Spleen (tissue), 11 donors: ENCODE measurements around the gene LPP. TPM values are rescaled to one million over a fixed set of nuclear protein-coding genes. Genes with fewer than 3 reads are reported as not detected.
A peak's percentile ranks its signal among the peaks of the same experiment; 100 is the strongest.

Experiments used
- DNase-seq: peaks from one replicate; pipeline ENCODE4 v3.0.0-alpha.2; 2020
- H3K27ac ChIP-seq, 8 donors: fragments of 200-600 bp; sonication (generic) in 7 of 8; 1 replicate in 4 of 8; 2 replicates in 4 of 8; pipeline versions ENCODE4 v1.5.0 to v1.8.0; 2016 to 2021; ENCODE audit warnings: inconsistent platforms in 4 of 8, mild to moderate bottlenecking in 4 of 8, moderate library complexity in 1 of 8
- H3K27me3 ChIP-seq, 7 donors: fragments of 200-600 bp; sonication (generic) in 6 of 7; replicated peaks in 1 of 7; 1 replicate in 4 of 7; 2 replicates in 3 of 7; pipeline versions ENCODE4 v1.5.0 to v1.8.0; 2016 to 2021; ENCODE audit warnings: inconsistent platforms in 3 of 7, mild to moderate bottlenecking in 1 of 7
- H3K36me3 ChIP-seq, 6 donors: fragments of 200-600 bp; sonication (generic) in 5 of 6; 1 replicate in 4 of 6; 2 replicates in 2 of 6; pipeline versions ENCODE4 v1.5.0 to v1.8.0; 2016 to 2021; ENCODE audit warnings: inconsistent platforms in 2 of 6
- H3K4me1 ChIP-seq, 6 donors: fragments of 200-600 bp; sonication (generic) in 5 of 6; 1 replicate in 3 of 6; 2 replicates in 3 of 6; pipeline versions ENCODE4 v1.5.0 to v1.8.0; 2016 to 2021; ENCODE audit warnings: inconsistent platforms in 3 of 6
- H3K4me3 ChIP-seq, 8 donors: fragments of 200-600 bp; sonication (generic) in 7 of 8; 1 replicate in 4 of 8; 2 replicates in 4 of 8; pipeline versions ENCODE4 v1.5.0 to v1.8.0; 2016 to 2021; ENCODE audit warnings: inconsistent platforms in 4 of 8, mild to moderate bottlenecking in 4 of 8, moderate library complexity in 2 of 8
- H3K9me3 ChIP-seq, 8 donors: fragments of 200-600 bp; sonication (generic) in 7 of 8; 1 replicate in 4 of 8; 2 replicates in 4 of 8; pipeline versions ENCODE4 v1.5.0 to v1.8.0; 2016 to 2021; ENCODE audit warnings: inconsistent platforms in 4 of 8
- CTCF ChIP-seq, 11 experiments: fragments of 200-600 bp in 7 of 11; fragments of 450-650 bp in 4 of 11; sonication (generic) in 4 of 11; IDR thresholded peaks in 8 of 11; conservative IDR thresholded peaks in 3 of 11; 1 replicate in 7 of 11; 2 replicates in 4 of 11; pipeline versions ENCODE4 v1.4.0 to v1.8.0; 2016 to 2021; ENCODE audit warnings: antibody characterized with exemption in 11 of 11, inconsistent platforms in 4 of 11, mild to moderate bottlenecking in 1 of 11
- POLR2A ChIP-seq, 3 donors: fragments of 450-650 bp; IDR thresholded peaks; one replicate each; pipeline ENCODE4 v1.5.1; 2017; ENCODE audit warnings: antibody characterized with exemption in 3 of 3, mild to moderate bottlenecking in 1 of 3
- POLR2AphosphoS5 ChIP-seq, 3 donors: sonication (generic); formaldehyde crosslinking; IDR thresholded peaks; one replicate each; pipeline ENCODE4 v1.5.1; 2017; ENCODE audit warnings: antibody characterized with exemption in 3 of 3
- WGBS, 5 donors: extraction: QIAGEN DNeasy Blood & Tissue Kit in 3 of 5; methylation state at CpG; one replicate each; pipeline versions ENCODE4 v1.1.5 to v1.1.7; 2013 to 2018; 5-methylcytosine and 5-hydroxymethylcytosine counted together
- intact Hi-C: fragments of 100-400 bp; cut with DNase I; formaldehyde crosslinking; loops from one replicate; pipeline ENCODE4 v1.15.0; 2023; ENCODE audit warnings: low total_unique reads
- polyA plus RNA-seq, 3 donors: library from polyadenylated mRNA; stranded (reverse); fragments of 200-250 nt; gene quantifications; one replicate each; pipeline ENCODE4 v1.2.1, GENCODE V29; 2013
- total RNA-seq, 7 donors: library from RNA; depleted of rRNA in 3 of 7; stranded (reverse); fragments of >200 nt in 3 of 7; fragmentation: NEBNext Ultra II Directional in 4 of 7; extraction: Animal tissue kit (Norgen Biotek cat#: 25700) in 4 of 7; gene quantifications; one replicate each; pipeline versions ENCODE4 v1.1.0 to v1.2.1, GENCODE V29; 2016 to 2021
- donor health status: healthy with polysubstance abuse.
- donor health status: DM: no; HTN: no; CAD: no; lungs with moderate emphysema.
- donor health status: DM: no; HTN: no; CAD: no.
- donor health status: Bipolar disorder and iron deficiency.
- donor health status: healthy.
- donor health status: DM: no; HTN: no; CAD: no.
- donor health status: DM: yes; HTN: yes; CAD: no.

The LPP gene
- total and polyA plus RNA-seq, 10 donors, result 2.4 to 270 (median 156) TPM

DNA sequence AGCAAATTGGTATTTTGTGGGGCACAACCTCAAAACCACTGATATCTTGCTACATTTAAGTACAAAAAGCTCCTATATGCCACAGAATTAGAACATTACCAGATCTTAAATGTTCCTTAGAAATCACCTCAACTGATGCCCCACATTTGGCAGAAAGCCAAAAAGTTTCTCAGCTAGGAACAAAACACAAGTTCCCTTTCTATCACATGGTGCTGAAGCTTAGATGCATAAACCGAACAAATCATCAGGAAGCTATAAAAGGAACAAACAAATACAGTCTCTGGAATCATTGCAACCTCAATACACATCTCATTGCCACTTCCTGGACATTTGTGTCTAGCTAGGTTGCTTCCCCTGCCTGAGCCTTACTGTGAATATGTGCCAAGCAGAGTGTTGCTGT, 492.6 kb downstream of the LPP start:
- TF ChIP-seq POLR2AphosphoS5 (IDR thresholded peaks at IDR 0.05) (no peak), POLR2A (IDR thresholded peaks at IDR 0.05) (no peak), CTCF (IDR thresholded peaks at IDR 0.05 in 8 of 11, conservative IDR thresholded peaks at IDR 0.05 in 3 of 11) (no peak)
- peaks cover 0 to 16% (median 6%) of the 10 kb centered on the region in 6 donors for H3K4me1 ChIP-seq
- peak overlapping the region in 3 of 8 donors; percentile 17 to 47 (median 21) for H3K27ac ChIP-seq
- DNase-seq, result no peak
- WGBS, 5 donors, result 0% methylated on average over 1 of the region's 1 CpG
- intact Hi-C loops, result no loop called here
- H3K4me3 ChIP-seq, result no peak overlapping the region
- H3K36me3 ChIP-seq, result no peaks in the 10 kb centered on the region
- H3K9me3 ChIP-seq, result no peaks in the 10 kb centered on the region
- no peaks in the 10 kb centered on the region for H3K27me3 ChIP-seq

DNA sequence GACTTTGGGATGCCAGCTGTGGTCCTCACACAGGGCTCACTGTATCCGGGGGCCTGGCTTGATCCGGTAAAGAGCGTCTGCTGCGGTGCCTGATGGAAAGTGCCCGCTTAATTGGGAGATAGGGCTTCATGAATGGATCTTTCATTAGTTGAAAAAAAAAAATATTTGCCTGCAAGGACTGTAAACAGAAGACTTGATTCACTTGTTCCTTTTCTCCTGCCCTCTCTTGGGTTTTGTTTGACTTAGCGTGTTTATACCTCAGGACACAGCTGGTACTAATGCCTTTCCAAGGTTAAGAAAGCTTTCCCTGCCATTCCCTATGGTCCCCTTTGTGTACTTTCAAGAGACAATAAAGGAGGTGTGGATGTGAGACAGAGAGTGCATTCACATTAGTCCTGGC, 493.3 kb downstream of the LPP start:
- Histone ChIP-seq H3K27me3 (no peaks in the 10 kb centered on the region), H3K4me3 (no peak overlapping the region), H3K27ac (peak overlapping the region in 3 of 8 donors; percentile 17 to 47 (median 21)), H3K4me1 (peaks cover 0 to 14% (median 6%) of the 10 kb centered on the region in 6 donors), H3K9me3 (no peaks in the 10 kb centered on the region), H3K36me3 (no peaks in the 10 kb centered on the region)
- intact Hi-C loops, result no loop called here
- TF ChIP-seq CTCF (IDR thresholded peaks at IDR 0.05 in 8 of 11, conservative IDR thresholded peaks at IDR 0.05 in 3 of 11) (no peak), POLR2AphosphoS5 (IDR thresholded peaks at IDR 0.05) (no peak), POLR2A (IDR thresholded peaks at IDR 0.05) (no peak)
- WGBS, 5 donors, result 96 to 99% (median 97%) methylated on average over 6 of the region's 6 CpGs
- no peak for DNase-seq

DNA sequence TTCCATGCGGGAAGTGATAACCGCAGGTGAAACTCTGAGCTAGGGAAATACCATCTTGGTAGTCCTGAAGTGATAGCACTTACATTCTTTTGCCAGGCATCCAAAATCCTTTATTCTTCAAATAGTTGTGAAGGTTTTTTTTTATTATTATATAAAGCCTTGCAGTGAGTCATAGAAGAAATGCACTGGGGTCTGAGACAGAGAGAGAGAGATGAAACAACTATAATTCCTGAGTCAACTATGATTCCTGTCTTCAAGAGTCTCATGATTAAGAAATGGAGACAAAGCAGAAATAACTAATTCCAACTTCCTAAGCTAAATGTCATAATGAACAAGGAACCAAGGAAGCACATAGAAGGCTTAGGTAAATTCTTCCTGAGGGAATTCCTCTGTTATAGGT, 495.6 kb downstream of the LPP start:
- Histone ChIP-seq H3K27ac (no peak overlapping the region), H3K9me3 (no peaks in the 10 kb centered on the region), H3K36me3 (no peaks in the 10 kb centered on the region), H3K4me3 (no peak overlapping the region), H3K4me1 (peaks cover 0 to 14% (median 6%) of the 10 kb centered on the region in 6 donors), H3K27me3 (no peaks in the 10 kb centered on the region)
- no peak for DNase-seq
- TF ChIP-seq CTCF (IDR thresholded peaks at IDR 0.05 in 8 of 11, conservative IDR thresholded peaks at IDR 0.05 in 3 of 11) (no peak), POLR2A (IDR thresholded peaks at IDR 0.05) (no peak), POLR2AphosphoS5 (IDR thresholded peaks at IDR 0.05) (no peak)
- 93 to 100% (median 96%) methylated on average over 2 of the region's 2 CpGs for WGBS, 5 donors
- intact Hi-C loops, result no loop called here

GRCh38 chr3:188656196-188656982, 502.4 kb downstream of the LPP start:
- Histone ChIP-seq H3K9me3 (no peaks in the 10 kb centered on the region), H3K4me3 (no peak overlapping the region), H3K27me3 (no peaks in the 10 kb centered on the region), H3K27ac (no peak overlapping the region), H3K36me3 (no peaks in the 10 kb centered on the region), H3K4me1 (peaks cover 0 to 3% (median 0%) of the 10 kb centered on the region in 6 donors)
- 70 to 94% (median 91%) methylated on average over 3 of the region's 3 CpGs for WGBS, 5 donors
- intact Hi-C loops, result no loop called here
- DNase-seq, result no peak
- TF ChIP-seq POLR2A (IDR thresholded peaks at IDR 0.05) (no peak), CTCF (IDR thresholded peaks at IDR 0.05 in 8 of 11, conservative IDR thresholded peaks at IDR 0.05 in 3 of 11) (no peak), POLR2AphosphoS5 (IDR thresholded peaks at IDR 0.05) (no peak)
